Osteoblast (primary cell): Measurements from ENCODE around the gene SHROOM4. TPM values are rescaled to one million over a fixed set of nuclear protein-coding genes. Genes with fewer than 3 reads are reported as not detected.

Source experiments
- DNase-seq: peaks from one replicate; pipeline ENCODE4 v3.0.0; 2011; ENCODE audit warnings: low spot score, mixed read lengths; ENCODE audit not compliant: insufficient read length; ENCODE audit errors: missing footprints
- H2AFZ ChIP-seq: 2 replicates; pipeline ENCODE4 v1.6.0; 2011; ENCODE audit warnings: mild to moderate bottlenecking, low read length
- H3K27ac ChIP-seq: 2 replicates; pipeline ENCODE4 v1.5.1; 2011; ENCODE audit warnings: mild to moderate bottlenecking, low read depth, low read length, moderate library complexity
- H3K27me3 ChIP-seq: 2 replicates; pipeline ENCODE4 v1.6.0; 2012; ENCODE audit warnings: mild to moderate bottlenecking, control low read depth, inconsistent platforms, low read length, moderate library complexity; ENCODE audit not compliant: insufficient read depth
- H3K36me3 ChIP-seq: 2 replicates; pipeline ENCODE4 v1.5.1; 2011; ENCODE audit warnings: mild to moderate bottlenecking, low read length, control low read depth, moderate library complexity; ENCODE audit not compliant: insufficient read depth
- H3K4me1 ChIP-seq: 2 replicates; pipeline ENCODE4 v1.5.1; 2011; ENCODE audit warnings: mild to moderate bottlenecking, low read length, control low read depth, moderate library complexity; ENCODE audit not compliant: insufficient read depth
- H3K4me2 ChIP-seq: 2 replicates; pipeline ENCODE4 v1.6.0; 2011; ENCODE audit warnings: mild to moderate bottlenecking, low read length; ENCODE audit not compliant: insufficient read depth
- H3K4me3 ChIP-seq: fragments of 200-600 bp; sonication (generic); 3 replicates; pipeline ENCODE4 v1.5.1; 2012; ENCODE audit warnings: mild to moderate bottlenecking, low read length, inconsistent platforms; ENCODE audit not compliant: insufficient read depth
- H3K79me2 ChIP-seq: 2 replicates; pipeline ENCODE4 v1.6.0; 2012; ENCODE audit warnings: mild to moderate bottlenecking, low read length, control low read depth, inconsistent platforms; ENCODE audit not compliant: insufficient read depth
- H3K9me3 ChIP-seq: 2 replicates; pipeline ENCODE4 v1.5.1; 2011; ENCODE audit warnings: low read depth, low read length, control low read depth
- H4K20me1 ChIP-seq: 2 replicates; pipeline ENCODE4 v1.6.0; 2012; ENCODE audit warnings: mild to moderate bottlenecking, low read length, control low read depth; ENCODE audit not compliant: insufficient read depth
- CTCF ChIP-seq: IDR thresholded peaks from 2 replicates; pipeline ENCODE4 v1.5.1; 2011; ENCODE audit warnings: mild to moderate bottlenecking, low read depth, low read length, moderate library complexity; ENCODE audit errors: extremely low read depth
- total RNA-seq: library from RNA; depleted of rRNA; stranded (reverse); fragments of >200 nt; gene quantifications from 2 replicates; pipeline ENCODE4 v1.2.3, GENCODE V29; 2012

Gene SHROOM4
- total RNA-seq, 1 donor: 2.2 TPM

DNA sequence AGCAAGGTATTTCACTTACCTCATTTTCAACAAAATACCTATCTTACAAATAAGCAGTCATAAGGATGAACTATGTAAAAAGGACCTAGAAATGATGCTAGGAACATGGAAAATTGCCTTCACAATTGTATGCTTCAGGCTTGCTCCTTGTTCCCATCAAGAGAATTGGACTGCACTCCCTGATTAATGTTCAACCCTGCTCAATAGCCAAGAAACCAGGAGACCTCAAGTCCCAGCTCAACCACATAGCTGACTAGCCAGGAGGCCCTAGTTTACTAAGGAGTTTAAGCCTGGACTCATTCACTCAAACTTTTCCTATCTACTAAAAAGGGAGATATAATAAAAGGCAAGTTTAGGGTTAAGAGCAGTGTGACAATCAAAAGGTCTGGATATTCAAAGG, 196.8 kb downstream of the SHROOM4 start:
- Histone ChIP-seq H3K27ac (no peak overlapping the region), H3K4me2 (no peak overlapping the region), H3K36me3 (no peaks in the 10 kb centered on the region), H3K4me1 (no peaks in the 10 kb centered on the region), H3K79me2 (no peaks in the 10 kb centered on the region), H3K9me3 (no peaks in the 10 kb centered on the region), H3K27me3 (peaks cover 8% of the 10 kb centered on the region), H3K4me3 (no peak overlapping the region), H2AFZ (no peak overlapping the region), H4K20me1 (no peaks in the 10 kb centered on the region)
- TF ChIP-seq CTCF: no peak
- no peak for DNase-seq

- H3K36me3 ChIP-seq: no peaks in the 10 kb centered on the region
- H3K27ac ChIP-seq: no peak overlapping the region
- no peaks in the 10 kb centered on the region for H3K4me1 ChIP-seq
- H3K4me3 ChIP-seq: no peak overlapping the region
- no peak for DNase-seq
- no peak overlapping the region for H3K4me2 ChIP-seq
- no peaks in the 10 kb centered on the region for H3K9me3 ChIP-seq
- no peaks in the 10 kb centered on the region for H3K79me2 ChIP-seq
- H4K20me1 ChIP-seq: no peaks in the 10 kb centered on the region
- H3K27me3 ChIP-seq: peaks cover 6% of the 10 kb centered on the region
- TF ChIP-seq CTCF: no peak
- no peak overlapping the region for H2AFZ ChIP-seq
These were observed 198.3 kb downstream of the SHROOM4 start for GRCh38 chrX:50615570-50616158.

DNA sequence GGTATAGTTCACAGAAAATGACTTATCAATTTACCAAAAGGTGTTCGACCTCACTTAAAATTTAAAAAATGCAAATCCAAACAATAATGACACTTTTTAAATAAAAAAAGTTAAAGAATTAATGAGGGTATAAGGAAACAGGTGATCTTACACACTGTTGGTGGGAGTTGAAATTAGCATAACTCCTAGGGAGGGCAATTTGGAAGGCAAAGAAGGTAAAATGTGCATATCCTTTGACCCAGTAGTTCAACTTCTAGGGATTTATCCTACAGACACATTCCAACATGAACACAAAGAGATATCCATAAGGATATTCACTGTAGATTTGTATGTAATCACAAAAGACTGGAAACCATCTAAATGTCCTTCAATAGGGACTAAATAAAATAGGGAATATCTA, 199.5 kb downstream of the SHROOM4 start:
- Histone ChIP-seq H3K4me1 (no peaks in the 10 kb centered on the region), H4K20me1 (no peaks in the 10 kb centered on the region), H3K9me3 (no peaks in the 10 kb centered on the region), H3K27ac (no peak overlapping the region), H3K79me2 (no peaks in the 10 kb centered on the region), H3K36me3 (no peaks in the 10 kb centered on the region), H3K4me3 (no peak overlapping the region), H2AFZ (no peak overlapping the region), H3K4me2 (no peak overlapping the region), H3K27me3 (peaks cover 5% of the 10 kb centered on the region)
- no peak for TF ChIP-seq CTCF
- DNase-seq: no peak

DNA sequence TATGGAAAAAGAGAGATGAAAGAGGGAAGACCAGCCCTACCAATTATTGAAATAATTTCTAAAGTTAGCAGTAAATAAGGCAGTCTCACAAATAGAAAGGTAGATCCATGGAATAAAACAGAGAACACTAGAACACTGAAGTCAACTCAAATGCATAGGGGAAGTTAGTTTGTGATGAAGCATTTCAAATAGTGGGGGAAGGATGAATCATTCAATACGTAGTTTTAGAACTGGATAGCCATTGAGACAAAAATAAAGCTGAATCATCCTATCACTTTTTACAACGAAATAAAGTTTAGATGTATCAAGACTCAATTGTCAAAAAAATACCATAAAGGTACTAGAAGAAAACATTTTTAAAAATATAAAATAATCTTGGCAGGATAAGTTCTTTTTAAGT, 200.1 kb downstream of the SHROOM4 start:
- peaks cover 5% of the 10 kb centered on the region for H3K27me3 ChIP-seq
- TF ChIP-seq CTCF: no peak
- H3K4me1 ChIP-seq: no peaks in the 10 kb centered on the region
- no peak overlapping the region for H3K4me3 ChIP-seq
- no peak for DNase-seq
- no peaks in the 10 kb centered on the region for H3K79me2 ChIP-seq
- H4K20me1 ChIP-seq: no peaks in the 10 kb centered on the region
- H3K4me2 ChIP-seq: no peak overlapping the region
- no peak overlapping the region for H2AFZ ChIP-seq
- no peaks in the 10 kb centered on the region for H3K9me3 ChIP-seq
- H3K27ac ChIP-seq: no peak overlapping the region
- no peaks in the 10 kb centered on the region for H3K36me3 ChIP-seq
